NOMO-1 (cell line): Measurements from ENCODE around the gene INPP4B.

ENCODE experiments used
- DNase-seq, 2 experiments: peaks; one replicate each; lab custom pipeline; 2025; ENCODE audit not compliant: unreplicated experiment in 2 of 2; lab: John Stamatoyannopoulos, UW

INPP4B gene

DNA sequence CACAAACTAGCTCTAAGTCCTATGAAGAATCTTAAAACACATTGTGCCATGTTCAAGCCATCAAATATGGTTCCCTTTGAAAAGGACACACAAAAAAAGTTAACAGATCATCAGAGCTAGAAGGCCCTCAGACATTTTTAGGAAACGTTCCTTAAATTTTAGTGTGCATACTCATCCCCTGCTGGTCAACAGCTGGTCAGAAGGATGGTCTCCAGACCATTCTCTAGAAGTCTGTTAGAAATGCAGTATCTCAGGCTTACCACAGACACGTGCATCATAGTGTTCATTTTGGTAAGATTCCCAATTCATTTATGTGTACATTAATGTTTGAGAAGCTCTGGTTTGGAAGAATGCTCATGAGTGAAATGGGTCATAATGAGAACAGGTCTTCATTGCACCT is 523.1 kb downstream of the INPP4B start:
- no peak for DNase-seq

DNA sequence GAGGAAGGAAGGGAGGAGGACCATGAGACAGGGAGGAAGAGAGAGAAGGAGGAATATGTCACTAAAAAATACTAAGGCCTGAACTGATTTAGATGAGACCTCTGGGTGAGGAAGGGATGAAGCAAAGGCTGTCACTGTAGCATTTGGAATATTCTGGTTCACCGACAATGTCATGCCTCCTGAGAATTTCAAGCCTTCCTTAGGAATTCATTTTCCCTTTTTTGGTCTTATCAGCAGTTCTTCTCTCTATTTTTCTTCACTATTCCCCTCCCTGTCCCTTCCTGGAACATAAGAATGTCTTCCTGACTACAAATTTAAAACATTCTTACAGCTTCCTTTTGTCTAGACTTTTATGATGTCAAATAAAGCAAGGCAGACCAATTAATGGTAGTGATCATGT is 527.8 kb downstream of the INPP4B start:
- DNase-seq, result no peak

DNA sequence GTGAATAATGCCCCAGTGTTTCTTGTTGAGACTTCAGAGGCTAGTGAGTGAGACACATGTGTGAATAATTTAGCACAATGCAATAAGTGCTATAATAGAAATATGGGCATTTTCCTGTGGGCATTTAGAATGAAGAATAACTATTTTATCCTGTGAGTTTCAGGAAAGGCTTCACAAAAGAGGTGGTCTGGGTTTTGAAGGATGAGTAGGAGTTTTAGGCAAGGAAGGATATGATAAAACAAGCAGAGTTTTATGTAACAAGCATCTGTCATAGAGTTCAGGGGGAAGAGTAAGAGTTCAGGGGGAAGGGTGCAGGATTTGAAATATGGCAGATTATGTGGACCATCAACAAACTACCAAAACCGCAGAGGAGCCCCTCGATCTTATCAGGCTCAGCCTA is 529.2 kb downstream of the INPP4B start:
- no peak for DNase-seq

DNA sequence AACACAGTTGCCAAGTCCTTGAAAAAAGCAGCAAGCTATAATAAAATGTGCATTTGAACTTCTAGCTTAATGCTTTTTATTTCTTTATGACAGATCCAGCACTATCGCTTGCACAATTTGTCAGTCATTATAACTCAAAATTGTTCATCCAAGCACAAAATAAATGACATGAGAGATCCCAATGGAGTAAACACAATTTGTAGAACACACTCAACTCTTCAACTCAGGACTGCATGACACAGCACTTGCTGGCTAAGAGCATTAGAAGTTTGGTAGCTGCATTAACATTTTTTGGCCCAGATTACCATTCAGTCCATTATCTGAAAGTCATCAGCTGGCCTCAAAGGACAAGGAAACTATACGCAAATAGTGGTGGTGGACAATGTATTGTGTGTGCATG is 530.1 kb downstream of the INPP4B start:
- DNase-seq, result no peak

DNA sequence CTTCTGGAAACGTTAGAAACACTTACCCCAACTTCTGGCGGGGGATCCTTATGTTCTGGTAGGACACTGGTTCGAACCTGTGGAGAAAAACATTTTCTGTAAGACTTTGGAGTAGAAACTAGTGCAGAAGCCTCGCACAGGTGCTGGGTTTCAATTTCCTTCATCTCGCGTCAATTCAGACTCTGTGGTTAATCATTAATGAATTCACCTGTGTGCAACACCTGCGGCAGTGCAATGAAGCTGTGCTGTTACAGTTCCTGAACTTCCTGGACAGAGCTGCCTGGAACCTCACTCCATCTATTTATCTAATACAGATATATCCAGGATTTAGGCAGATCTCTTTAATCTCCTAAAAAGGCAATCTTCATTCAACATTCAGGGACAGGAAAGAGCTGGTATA is 531.4 kb downstream of the INPP4B start:
- no peak for DNase-seq

DNA sequence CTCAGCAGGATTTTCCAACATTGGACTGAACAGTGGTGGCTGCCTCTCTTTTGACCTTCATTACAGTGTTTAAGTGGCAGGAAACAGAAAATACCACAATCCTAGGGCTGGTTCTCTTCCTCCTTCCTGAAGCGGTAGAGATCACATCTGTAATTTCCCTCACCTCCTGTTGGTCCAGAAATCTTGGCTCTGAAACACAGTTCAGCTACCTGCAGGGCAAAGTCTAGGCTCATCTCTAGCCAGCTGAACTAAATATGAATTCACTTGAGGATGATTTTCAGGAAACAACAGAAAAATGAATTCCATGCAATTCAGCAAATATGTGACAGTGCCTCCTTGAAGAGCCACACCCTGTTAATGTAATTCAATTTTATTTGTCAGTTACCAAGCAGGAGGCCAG is 531.9 kb downstream of the INPP4B start:
- no peak for DNase-seq

DNA sequence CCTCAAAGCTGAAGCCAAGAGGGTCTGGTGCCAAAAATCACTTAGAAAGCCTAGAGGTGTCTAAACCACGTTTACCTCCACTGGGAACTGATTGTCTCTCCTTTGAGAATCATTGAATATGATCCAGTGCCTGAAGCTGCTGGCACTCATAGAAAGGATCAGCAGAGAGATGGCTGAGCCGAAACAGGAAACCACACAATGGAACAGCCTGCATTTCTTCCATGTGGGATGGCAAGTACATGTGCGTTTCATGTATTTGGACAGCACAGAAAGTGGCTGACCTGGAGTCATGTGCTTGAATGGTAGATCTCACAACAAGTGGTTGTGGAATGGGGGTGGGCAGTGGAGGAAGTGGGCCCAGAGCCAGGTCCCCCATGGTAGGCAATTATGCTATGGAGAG is 533.7 kb downstream of the INPP4B start:
- no peak for DNase-seq

DNA sequence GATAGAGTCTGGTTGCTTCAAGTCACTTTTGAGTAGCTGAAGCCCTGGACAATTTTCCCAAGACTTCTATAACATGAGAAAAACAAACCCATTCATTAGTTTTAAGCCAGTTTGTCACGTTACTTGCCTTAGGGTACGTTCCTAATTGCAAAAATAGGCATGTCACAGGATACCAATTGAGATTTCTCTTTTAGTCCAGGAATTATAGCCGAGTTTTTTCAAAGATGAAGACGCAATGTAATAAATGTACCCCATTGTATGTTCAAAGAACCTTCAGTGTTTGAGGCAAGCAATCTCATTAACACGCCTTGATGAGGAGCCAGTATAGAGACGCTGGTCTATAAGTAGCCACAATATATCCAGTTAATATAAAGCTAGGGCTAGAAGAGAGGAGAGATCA is 534.2 kb downstream of the INPP4B start:
- no peak for DNase-seq

DNA sequence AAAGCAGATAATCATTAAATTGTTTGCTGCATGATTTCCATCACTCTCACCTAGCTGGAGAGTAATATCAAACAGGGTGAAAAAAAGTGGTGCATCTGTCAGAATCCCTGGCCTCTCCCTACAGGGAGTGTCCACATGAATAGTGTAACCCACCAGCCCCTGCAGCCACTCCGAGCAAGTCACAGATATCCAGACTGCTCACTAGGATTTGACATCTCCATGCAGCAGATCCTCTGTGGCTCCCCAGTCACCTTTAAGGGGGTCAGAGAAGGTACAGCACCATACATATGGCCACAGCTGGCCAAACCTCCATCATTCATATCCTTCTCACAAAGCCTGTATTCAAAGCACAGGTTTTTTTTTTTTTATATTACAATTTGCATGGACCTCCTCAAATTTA is 536.3 kb downstream of the INPP4B start:
- DNase-seq, result no peak

DNA sequence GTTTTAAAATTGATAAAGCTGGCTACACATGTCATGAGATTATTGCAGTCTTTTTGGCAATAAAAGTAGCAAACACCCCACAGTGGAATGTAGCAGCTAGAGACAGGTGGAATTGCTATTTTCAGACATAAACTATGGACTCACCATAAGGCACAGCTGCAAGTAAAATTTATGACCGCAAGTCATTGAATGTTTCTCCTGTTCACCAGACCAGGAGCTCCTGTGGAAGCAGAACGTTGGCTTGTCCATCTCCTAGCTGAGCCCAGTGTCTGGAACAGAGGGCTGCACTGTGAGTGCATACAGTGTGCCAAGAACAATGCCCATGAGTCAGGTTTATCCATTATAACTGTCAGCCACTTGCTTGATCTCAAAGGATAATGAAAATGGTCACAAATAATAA is 538.2 kb downstream of the INPP4B start:
- no peak for DNase-seq

DNA sequence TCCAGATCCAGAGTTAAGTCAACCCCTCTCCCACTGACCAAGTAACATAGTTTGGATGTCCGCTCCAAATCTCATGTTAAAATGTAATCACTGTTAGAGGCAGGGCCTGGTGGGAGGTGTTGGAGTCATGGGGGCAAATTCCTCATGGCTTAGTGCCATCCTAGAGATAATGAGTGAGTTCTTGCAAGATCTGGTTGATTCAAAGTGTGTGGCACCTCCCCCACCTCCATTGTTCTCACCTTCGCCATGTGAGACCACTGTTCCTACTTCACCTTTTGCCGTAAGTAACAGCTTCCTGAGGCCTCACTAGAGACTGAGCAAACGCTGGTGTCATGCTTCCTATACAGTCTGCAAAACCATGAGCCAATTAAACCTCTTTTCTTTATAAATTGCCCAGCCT is 548.8 kb downstream of the INPP4B start:
- no peak for DNase-seq

DNA sequence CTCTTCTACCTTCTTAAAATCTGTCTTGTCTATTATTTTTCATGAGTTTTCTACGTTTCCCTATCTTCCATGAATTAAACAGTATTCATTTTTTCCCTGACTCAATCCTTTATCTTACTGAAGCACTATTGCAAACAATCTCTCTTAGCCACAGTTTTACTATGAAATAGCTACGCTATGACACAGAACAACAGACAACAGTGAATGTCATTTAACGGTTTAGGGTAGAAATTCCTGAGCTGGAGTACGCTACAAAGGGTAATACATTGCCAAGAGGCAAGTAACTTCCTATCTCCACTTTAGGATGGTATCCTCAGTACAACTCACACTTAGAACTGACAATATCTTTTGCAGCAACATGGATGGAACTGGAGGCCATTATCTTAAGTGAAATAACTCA is 552.6 kb downstream of the INPP4B start:
- no peak for DNase-seq

DNA sequence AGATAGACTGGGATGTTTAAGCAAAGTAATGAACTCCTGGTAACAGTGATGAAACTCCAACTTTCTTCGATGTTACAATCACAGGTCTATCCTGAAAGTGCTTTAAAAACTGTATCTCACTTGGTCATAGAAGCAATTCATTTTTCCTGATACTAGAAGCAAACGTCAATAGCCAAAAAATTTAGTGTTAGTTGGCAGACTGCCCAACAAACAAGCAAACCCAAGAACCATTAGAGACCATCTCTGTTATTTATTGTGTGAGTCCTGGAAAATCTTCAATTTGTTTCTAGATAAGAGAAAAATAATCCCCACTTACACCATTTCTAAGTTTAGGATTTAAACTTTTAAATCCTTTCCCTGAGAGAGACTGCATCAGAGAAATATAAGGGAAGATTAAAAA is 553.9 kb downstream of the INPP4B start:
- DNase-seq, result no peak

DNA sequence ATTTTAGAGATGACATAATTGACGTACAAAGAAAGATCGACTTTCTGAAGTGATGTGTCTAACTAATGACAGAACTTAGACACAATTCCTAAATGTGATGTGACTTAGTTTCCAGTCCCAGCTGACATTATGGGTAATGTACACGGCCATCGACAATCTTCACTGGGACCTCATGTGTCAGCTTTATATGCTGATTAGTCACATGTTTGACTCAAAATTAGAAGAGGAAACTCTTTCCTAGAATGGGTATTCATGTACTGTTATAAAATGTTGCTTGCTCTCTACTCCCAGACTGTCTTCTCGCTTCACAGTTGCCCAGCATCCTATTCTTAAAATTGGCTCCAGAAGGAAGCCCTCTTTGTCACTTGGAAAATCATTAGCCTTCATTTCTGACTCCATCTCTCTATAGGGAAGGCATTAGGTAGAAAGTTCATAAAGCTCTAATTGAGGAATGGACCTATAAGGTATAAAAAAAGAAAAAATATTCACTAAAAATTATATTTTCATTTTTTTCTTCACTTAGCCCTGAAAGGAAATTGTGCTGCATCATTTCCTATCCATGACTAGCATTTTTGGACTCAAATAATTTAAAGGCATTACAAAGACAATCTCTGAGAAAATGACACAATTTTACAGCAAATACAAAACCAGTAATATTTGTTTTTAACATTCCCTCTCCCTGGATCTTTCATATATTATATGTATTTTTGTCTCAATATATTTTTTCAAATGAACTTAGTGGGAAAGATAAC is 554.6 kb downstream of the INPP4B start:
- no peak for DNase-seq

DNA sequence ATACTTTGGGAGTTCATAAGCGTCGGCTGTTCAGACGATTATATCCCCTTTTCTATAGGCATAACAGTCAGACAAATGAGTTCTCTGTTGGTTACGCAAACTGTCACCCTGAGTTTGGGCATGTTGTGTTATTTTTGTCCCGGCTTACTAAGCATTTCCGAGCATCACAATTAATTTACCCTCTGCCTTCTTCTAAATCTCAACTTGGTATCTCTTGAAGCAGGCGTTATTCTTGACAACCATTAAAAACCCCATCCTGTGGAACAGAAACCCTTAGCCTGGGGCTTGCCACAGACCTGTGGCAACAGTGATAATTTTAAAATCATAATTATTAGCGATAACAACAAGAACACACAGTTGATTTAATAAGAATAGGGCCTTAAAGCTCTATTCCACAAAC is 558.7 kb downstream of the INPP4B start:
- DNase-seq, result no peak

DNA sequence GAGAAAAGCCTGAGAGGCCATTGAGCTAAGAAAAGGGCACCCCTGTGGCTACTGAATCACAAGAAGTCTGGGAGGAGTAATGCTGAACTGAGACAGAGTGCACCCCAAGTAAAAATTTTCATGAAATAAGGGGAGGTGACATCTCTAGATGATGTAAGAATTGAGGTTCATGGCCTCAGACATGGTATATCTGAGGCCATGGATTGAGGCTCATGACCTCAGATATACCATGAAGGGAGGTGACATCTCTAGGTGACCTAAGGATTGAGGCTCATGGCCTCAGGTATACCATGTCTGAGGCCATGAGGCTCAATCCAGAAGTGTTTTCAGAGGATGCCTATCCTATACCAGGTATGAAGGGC is 560.9 kb downstream of the INPP4B start:
- DNase-seq, result no peak

DNA sequence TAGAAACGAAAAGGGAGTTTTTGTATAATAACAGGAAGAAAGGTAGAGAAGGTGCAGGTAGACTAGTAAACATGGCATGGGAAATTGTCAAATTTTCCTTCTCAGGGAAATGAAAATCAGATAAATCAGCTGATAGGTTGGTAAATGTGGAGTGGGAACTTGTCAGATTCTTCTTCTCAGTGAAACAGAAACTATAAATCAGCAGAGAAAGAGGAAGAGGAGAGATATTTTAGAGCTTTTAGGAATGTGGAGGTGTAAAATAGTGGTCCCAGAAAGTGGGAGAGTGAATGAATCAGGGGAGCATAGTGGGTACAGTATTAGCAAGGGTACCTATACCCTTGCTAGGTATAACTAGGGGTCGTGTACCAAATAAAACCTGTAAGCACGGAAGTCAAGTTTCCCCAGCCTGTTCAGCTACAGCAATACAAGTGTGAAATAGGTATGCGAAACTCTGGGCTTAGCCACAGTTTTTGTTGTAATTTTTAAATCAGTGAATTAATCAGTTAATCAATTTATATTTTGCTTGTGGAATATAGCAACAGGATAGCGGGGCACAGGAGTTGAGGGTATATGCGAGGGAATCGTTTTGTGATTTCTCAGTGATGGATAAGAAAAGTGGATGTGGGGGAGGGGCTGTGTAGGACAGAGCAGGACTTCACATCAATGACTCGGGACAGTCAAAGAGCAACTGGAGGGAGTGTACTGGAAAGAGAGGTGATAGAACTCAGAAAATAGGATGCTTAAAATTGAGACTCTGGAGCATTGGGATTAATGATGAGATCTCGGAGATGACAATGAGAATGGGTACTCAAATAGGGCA is 561.5 kb downstream of the INPP4B start:
- DNase-seq, result no peak

DNA sequence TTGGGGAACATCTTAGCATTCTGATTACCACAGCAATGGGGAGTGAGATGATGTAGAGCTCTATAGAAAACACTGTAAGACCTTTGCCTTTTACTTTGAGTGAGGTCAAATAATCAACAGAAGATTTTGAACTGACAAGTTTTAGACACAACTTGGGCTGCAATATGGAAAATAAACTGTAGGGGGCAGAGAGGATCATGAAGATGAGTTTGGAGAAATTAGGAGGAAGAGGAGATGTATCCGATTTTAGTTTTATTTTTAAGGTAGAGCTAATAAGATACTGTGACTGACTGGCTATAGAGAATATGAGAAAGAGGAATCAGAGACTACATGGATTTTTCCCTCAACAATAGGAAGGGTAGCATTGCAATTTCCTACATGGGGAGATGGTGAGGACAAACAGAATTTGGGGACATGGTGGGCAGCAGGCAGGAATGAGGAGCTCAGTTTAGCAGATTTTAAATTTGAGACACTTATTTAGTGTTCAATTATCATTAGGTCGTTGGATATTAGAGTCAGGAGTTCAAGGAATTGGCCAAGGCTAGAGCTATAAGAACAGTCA is 563.1 kb downstream of the INPP4B start:
- DNase-seq, result no peak

DNA sequence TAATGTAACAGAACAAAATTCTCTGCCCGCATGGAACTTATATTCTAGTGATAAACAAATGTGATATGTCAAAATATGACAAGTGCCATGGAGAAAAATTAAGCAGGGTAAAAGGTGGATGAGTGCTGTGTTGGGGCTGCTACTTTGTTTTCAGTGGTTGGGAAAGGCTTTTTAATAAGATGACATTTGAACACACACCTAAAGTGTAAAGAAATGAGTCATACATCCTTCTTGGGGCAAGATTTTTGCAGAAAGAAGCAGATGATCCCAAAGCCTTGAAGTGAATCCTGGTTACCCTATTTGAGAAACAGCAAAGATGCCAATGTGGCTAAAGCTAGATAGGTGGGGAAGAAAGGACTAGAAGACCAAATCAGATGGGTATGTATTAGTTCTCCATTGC is 564.1 kb downstream of the INPP4B start:
- DNase-seq, result no peak

DNA sequence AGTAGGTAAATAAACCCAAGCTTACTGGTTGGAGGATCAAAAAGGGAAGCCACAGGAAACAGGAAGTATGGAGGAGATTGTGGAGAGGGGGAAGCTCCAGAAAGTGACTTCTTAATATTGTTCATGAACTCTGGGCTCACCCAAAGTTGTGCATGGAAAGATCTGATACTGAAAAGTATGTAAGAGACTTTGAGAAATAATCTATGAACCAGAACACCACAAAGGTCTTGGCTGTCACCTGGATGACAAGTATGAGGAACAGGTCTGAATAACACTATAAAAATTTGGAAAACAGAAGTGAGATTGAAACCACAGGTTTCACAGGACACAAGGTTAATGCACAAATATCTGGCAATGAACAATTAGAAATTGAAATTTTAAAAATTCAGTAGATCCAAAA is 567.4 kb downstream of the INPP4B start:
- DNase-seq, result no peak

DNA sequence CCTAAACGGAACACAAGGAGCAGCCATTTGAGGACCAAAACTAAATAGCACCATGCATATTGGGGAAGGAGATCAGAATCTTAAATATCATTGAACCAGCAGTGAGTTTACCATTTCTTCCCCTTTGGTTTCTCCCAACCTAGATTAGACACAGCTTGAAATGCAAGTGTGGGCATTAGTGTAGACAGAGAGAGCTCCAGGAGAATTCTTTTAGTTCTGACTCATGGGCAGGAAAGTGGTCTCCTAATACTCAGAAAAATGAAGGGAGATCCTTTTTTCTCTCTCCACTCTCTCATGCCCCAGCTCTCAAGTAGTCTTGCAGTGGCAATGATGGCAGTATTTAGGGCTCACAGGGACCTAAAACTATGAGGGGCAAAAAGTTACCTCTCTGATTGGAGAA is 567.9 kb downstream of the INPP4B start:
- DNase-seq, result no peak

DNA sequence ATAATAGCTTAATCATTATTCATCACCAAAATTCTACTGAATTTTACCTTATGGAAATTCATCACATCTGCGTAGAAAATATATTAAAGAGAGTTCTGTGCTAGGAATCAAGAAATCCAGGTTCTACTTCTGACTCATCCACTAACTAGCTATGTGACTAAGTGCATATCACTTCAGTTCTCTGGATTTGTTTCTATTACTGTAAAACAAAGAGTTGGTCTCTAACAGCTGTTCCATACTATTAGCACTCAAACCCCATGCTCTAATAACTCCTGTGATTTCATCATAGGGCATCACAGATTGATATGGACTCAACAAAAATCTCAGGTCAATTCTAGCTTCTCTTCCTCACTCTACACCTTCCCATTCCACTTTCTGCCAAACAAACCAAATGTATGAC is 572.0 kb downstream of the INPP4B start:
- DNase-seq, result no peak
